Stimulated activated CD4-positive, alpha-beta T cell treated with anti-CD3 and anti-CD28 coated beads, Interleukin-4, amount 100 ng/mL, for 1 hour (primary cell): ENCODE data around the gene RGS12.
"Not testable (repeated sequence)": the region's sequence is repeated elsewhere in the genome, so short reads cannot be mapped to it uniquely, and the experiment has no call there.

Experiments used
- DNase-seq: peaks from one replicate; pipeline ENCODE4 v3.0.0-alpha.2; 2020

The RGS12 gene

DNA sequence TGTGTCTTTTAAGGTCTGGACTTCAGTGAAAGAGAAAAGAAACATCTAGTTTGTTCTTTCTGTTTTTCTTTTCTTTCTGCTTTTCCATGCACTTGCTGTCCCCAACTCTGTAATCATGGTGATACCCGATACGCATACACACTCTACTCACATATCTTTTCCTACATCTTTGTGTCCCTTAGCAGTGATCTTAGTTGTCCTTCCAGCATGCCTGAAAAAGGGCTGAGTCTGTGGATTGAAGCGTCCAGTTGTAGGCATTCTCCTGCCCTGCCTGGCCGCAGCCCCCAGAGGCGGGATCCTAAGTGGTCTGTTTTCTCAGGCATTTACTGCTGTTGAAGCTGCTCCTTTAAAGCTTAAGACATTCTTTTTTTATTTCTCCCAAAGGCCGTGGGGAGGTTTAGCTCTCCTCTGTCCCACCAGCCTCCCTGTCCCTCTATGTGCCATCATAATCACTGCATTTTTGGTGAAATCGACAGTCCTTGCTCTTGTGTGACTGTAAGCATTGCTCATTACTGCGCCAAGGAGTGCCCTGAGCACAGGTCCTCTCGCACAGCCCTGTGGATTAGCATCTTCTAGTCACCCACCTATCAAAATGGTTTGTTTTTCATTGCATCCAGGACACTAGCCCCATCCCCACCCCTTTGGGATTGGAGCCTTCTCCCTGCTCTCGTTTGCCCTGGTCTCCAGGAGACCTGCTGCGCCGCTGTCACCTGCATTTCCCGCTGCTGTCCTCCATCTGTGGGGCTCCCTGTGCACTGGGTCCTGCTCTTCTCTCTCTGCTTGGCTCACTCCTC, 4.4 kb downstream of the RGS12 start:
- DNase-seq: no peak

DNA sequence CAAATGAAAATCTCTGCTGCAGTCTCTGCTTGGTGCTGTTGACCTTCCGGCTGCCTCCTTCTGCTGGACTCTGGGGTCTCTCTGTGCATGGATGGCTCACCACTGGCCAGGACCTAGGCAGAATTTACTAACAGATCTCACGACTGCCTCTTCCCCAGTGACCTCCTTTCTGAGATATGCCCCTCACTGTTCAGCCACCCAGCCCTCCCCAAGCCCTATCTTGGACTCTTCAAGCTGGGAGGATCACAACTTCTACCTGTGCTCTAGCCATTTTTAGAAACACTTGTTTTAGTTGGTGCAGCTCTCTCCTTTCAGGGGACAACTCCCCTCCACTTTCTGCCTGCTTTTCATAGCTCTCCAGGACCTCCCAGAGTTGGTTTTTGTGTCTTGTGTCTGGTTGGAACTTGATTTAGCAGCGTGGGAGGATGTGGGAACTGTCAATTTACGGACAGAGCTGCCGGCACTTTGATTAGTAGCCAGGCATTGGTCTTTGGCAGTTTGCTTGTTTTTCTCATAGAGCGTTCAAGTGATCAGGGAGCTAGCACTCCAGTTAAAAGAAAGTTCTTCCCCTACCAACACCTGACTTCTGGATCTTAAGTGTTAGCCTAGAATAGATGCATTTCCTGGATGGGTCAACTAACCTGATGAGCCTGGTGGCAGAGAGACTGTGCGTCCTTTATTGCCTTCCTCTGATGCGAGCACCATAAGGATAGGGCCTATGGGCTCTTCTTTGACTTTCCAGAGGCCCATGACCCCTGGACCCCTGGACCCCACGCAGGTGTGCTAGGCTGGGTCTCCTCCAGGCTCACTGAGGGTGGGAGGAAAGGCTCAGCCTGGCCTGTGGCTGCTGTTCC, 6.5 kb downstream of the RGS12 start:
- no peak for DNase-seq

DNA sequence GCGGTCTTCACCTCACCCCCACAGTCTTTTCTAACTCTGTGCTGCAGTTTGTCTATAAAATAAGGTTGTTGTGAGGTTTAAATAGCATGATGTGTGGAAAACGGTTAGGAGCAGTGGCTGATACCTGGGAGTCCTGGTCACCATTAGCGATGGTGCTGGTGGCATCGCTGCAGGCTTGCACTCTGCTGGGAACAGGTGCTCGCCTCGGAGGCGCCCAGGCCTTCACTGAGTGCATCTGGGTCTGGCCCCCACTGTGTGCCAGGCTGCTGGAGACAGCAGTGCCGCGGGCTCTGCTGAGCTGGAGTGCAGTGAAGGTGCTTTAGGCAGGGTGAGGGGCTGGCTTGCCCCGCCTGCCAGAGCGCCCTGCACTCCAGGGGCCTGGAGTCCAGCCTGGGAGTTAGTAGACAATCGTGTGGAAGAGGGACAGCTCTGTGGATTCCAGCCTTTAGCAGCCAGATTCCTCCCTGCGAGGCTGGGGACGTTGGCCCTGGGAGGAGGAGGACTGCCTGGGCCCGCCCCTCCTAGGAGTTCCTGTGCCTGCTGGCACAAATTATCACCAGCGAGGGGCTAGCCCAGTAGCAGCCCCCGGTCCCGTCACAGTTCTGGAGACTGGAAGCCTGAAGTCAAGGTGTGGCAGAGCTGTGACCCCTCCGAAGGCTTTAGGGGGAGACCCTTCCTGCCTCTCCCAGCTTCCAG, 7.3 kb downstream of the RGS12 start:
- no peak for DNase-seq

DNA sequence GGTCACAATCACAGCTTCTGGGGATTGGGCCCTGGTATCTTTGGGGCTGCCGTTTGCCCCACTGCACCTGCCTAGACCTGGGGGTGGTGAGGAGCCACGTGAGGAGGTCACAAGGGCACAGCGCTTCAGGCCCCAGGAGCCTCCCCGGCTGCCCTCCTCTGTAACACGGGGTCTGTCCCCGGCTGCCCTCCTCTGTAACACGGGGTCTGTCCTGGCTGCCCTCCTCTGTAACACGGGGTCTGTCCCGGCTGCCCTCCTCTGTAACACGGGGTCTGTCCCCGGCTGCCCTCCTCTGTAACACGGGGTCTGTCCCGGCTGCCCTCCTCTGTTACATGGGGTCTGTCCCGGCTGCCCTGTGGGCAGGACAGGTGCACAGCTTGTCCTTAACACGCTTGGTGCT, 8.1 kb downstream of the RGS12 start:
- not testable (repeated sequence) for DNase-seq

DNA sequence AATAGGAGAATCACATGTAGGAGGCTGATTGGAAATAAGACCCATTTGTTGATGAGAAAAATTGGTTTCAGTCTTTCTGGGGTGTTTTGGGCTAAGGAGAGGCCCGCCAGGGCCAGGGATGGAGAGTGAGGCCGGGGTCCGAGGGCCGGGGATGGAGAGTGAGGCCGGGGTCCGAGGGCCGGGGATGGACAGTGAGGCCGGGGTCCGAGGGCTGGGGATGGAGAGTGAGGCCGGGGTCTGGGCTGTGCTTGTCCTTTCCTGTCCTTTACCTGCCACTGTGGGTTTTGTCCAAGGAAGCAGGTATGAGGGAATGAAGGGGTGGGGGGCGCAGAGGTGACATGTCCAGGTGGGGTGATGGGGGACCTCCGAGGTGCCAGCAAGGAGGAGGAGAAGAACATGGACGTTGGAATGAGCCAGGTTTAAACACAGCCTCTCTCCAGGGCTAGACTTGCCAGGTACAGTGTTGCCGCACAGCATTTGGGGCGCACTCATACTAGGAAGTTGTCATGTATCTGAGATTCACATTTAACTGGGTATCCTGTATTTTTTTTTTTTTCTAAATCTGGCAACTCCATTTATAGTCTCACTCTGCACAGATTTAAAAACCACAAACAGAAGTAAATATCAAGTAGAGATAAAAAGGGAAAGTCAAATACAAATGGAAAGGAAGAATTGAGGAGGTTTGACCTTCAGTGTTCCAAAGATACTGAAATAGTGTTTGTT, 8.8 kb downstream of the RGS12 start:
- DNase-seq: no peak

DNA sequence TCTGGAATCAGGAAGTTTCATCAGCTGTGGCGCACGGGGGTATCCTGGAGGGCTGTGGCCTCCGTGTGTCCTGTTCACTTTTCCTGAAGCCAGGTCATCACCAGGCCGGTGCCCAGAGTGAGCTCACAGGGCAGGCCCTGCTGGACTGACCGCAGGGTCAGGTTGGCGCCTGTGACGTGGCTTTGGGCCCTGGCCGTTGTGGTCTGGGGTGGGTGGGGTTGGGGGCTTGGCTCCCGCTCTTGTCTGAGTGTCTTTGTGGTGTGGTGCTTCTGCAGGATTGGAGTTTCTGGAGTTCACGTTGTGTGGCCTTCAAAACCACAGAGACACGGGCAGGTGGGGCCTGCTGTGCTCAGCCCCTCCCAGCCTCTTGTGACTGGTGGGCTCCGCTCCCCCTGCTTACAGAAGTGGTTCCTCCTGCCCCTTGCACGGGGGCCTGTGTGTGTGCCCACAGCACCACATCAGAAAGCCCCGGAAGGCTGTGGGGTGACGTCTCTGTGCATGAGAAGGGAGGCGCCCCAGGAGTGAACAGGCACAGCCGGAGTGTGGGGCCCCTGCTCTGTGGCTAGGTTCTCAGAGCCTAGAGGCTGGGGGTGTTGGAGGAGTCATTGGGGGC, 9.5 kb downstream of the RGS12 start:
- peak; percentile 55 for DNase-seq

DNA sequence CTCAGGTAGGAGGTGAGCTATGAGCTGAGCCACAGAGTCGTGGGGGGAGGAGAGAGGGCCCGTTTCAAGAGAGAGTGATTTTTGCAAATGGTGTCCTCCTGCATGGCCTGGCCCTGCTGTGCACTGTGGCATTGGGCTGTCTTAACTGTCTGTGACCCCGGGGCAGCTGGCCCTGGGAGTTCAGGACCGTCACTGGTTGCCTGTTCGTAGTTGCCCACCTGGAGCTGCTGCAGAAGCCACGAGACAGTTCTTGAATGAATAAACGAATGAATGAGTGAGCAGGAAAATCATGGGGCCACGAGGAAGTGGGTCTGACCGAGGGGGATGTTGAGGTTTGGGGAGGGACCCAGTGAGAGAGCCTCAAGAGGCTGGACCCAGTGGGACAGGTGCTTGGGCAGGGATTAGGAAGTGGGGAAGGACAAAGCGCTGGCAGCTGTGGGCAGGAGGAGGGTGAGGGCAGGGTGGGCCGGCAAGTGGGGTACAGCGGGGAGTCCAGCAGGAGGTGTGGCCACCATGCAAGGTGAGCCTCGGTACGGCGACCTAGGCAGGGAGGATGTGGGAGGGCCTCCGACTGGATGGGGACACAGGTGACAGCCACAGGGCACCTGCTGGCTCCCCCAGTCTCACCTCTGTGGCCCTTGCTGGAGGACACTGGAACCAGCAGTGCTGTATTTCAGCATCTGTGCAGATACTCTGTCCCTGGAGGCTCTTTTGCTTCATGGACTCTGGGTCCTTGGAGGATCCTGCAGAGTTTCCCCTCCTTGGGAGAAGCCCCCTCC, 10.2 kb downstream of the RGS12 start:
- DNase-seq: no peak

DNA sequence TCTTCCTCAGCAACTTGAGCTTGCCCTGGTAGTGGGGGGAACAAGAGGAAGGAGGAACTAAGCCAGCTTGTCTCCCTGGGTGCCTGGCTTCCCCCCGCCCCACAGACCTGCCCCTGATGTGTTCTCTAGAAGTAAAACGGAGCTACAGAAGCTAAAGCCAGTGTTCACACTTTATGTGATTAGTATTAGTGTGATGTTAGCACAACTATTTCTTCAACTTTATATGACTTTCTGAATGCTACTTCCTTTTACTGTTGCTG, 10.7 kb downstream of the RGS12 start:
- DNase-seq: no peak

DNA sequence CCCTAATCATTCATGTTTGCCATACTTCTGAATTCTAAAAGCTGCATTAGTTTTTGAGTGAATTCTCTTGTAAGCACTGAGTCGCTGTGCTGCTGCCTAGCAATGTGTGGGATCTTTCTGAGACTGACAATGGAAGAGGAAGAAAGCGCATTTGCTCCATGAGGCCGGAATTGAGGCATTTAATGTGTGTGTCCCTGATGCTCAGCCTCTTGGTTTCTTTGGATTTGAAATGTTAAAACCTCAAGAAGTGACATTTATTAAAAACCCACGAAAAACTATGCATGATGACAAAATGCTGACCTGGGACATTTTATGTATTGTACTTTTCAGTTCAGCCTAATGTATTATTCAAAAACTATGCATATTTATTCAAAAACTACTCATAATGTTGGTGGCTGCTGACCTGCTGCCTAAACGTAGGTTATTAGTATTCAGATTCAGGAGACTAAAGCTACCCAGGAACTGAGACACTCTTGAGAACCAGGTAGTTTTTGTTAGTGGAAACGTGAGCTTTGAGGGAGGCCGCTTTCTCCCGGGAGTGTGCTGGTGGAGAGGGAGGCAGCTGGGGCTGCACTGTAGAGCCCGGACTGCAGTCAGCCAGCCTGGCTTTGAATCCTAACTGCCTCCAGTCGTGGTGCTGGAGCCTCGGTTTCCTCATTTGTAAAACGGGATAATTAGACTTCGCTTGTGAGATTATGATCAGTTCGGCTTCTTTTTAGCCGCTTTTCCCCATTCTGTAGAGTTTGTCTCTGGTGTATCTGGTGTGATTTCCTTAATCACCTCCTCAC, 11.3 kb downstream of the RGS12 start:
- no peak for DNase-seq

DNA sequence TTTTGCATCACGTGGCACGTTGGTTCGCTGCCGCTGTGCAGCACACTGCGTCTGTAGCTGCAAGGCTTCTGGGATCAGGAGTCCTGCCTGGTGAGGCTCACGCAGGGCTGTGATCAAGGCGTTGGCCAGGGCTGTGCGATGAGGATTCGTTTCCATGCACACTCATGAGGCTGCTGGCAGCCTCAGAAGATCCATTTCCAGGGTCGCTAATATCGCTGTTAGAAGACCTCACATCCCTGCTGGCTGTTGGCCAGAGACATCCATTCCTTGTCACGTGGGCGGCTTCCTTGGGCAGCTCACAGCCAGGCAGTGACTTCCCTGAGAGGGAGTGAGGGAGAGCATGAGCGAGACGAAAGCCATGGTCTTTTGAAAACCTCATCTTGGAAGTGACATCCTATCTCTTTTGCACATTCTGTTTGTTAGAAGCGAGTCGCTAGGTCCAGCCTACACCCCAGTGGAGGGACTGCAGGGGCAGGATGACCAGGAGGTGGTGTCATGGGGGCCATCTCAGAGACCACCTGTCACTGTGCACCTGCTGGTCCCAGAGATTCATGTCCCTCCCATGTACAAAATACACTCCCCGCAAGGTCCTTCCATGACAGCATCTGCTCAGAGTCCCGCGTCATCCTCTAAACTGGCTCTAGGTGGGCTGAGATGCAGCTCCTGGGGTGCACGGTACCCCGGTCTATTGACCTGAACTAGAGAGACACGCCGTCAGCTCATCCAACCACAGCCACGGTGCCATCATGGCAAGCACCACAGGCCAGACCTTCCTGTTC, 12.2 kb downstream of the RGS12 start:
- DNase-seq: no peak

DNA sequence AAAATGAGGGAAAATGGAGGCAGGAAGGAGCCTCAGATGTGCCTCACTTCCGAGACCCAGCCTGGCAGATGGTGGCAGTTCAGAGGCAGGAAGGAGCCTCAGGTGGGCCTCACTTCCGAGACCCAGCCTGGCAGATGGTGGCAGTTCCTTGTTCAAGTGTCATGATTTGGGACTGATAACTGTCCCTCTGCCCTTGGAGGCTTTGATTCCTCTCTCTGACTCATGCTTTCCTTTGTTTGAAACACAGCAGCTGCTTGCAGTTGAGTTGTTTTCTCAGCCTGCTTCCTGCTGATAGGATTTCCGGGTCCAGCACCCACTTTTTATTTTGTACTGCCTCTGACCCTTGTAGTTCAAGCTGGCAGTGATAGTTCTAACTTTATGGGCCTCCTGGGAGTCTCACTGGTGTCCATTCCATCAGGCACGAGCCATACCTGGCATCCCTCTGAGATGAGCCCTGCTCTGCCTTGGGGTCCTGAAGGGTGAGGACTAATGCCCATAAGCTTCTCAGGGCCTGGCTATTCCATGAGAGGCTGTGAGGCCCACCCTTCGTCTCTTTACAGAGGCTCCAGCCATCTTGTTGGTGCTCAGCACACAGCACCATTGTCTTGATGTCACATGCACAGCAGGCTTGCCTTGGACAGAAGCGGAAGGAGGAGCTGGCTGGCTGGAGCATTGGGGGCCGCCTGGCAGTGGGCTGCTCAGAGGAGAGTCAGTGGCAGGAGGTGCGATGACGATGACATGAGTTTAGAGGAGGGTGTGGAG, 13.0 kb downstream of the RGS12 start:
- no peak for DNase-seq

DNA sequence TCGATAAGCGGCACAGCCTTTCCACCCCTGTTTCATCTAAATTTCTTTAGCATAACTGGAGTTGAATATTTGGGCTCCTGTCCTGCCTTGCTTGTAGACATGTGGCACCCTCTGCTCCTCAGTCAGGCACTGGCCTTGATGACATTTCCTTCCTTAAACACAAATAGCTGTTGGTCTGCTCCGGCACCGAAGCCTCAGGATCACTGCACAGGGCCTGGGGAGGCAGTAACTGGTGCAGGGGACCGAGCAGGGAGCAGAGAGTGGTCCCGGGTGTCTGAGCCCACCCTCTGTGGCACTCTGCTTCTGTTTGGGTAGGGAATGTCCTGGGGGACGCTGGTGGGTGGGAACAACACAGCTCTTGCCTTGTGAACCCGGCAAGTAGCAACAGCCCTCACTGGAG, 13.6 kb downstream of the RGS12 start:
- DNase-seq: no peak

DNA sequence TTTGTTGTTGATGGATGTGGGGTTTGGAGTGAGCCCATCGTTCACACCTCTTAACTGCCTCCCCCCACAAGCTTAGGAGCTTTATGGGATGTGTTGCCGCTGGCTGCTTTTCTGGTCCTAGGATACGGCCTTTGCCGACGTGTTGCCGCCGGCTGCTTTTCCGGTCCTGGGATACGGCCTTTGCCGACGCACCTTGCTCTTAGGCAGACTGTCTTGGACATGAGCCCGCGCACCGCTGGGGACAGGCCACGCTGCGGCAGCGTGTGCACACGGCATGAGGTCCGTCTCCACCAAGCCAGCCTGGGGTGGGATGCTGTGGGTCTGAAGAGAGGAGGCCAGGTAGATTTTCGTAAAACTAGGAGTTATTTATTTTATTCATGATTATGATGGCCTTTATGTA, 14.2 kb downstream of the RGS12 start:
- DNase-seq: no peak

DNA sequence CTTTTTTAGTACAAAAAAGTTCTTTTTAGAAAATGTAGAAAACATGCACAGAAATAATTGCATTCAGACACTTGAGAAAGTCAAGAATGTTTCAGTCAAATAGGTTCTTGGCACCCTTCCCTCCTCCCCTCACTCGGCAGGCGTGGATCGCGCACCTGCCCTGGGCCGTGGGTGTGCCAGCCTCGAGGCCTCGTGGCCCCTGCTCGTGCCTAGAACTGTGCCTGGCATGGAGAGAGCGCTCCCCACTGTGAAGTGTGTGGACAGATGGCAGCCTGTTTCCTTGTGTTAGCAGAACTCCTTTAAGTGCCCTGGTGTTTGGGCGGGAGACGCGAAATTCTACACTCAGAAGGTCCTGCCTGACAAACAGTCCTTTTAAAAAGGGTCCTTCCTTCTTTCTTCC, 14.7 kb downstream of the RGS12 start:
- no peak for DNase-seq

DNA sequence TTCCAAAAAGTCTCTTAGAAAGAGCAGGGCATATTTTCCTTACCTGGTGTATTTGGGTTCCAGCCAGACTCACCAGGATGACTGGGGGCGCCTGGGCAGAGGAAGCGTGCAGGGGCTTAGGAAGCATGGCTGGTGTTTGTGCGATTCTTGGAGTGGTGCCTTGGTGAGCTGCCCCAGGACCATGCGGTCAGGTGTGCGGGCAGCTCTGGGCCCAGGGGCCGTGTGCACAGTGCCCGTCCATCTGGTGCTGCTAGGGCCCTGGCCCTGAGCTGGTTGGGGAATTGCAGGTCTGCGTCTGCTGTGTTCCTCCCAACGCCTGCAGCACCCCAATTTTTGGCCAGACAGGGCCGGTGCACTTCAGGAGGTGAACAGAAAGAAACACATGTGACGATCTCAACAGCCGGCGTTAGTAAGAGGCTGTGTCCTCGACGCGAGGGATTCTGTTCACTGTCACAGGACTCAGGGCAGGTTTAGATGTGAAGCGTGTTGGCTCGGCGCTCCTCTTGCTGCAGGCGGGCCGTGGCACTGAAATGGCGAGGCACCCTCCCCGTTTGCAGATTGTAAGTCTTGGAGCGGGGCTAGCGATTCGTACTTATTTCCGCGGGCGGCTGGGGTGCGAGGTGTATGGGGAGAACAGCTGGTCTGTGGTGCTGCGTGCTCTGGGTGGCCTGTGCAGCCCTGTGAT, 15.2 kb downstream of the RGS12 start:
- no peak for DNase-seq

DNA sequence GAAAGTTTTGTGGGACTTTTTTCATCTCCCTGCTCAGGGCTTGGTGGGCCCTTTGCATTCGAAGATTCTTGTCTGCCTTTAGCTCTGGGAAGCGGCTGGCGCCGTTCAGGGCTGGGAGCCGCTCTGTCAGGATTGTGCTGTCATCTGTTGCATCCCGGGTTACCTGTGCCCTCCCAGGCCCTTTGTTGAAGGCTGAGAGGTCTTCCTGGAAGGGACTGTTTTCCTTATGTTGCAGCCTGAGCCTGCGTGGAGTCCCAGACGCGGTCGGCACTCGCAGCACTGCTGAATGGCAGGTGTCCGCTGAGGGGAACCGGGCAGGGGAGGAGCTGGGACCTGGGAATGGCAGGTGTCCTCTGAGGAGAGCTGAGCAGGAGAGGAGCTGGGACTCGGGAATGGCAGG, 15.9 kb downstream of the RGS12 start:
- no peak for DNase-seq

DNA sequence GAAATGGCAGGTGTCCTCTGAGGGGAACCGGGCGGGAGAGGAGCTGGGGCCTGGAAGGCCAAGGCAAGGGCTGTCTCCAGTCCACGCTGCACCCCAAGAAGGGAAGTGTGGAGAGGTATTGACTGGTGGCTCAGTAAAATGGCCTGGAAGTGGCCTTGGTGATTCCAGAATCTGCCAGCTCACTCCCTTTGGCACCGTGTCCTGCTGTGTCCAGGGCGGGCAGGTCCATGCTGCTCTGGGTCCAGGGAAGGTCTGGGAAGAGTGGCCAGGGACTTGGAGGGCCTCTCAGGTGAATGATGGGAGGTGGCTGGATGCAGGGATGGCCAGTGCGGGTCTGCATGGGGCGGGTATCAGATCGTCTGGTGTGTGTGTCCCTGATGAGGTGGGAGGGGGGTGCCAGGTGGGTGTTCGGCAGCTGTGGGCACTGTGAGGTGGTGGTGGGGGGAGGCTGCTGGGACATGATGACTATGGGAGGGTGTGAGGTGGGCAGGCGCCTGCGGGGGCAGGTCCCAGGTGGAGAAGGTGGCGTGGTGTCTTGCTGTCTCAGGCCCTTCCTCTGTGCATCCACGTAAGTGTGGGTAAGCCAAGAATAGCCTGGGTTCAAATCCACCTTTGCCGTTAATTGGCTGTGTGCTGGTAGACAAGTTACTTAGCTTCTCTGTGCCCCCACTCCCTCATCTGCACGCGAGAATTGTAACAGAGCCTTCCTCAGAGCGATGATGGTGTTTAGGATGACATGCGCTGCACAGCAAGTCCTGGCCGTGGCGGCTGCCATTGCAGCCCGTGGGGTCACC, 17.7 kb downstream of the RGS12 start:
- no peak for DNase-seq

DNA sequence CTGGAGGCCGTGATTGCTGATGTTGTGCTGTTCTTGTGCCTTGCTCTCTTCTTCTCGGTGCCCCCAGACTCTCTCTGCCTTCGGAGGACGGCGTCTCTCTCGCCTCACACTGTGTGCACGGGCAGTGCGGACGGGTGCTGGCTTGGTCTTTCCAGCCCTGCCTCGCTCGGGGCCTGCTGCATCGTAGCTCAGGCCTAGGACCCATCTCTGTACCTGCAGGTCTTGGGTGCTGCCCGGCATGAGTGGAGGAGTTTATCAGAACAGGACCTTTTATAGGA, 18.2 kb downstream of the RGS12 start:
- no peak for DNase-seq
